ENCODE results near the gene ADAMTS15. TPM values are rescaled to one million over a fixed set of nuclear protein-coding genes. Genes with fewer than 3 reads are reported as not detected.

The ADAMTS15 gene
- total and polyA plus RNA-seq, 4 donors = 1.9 to 16.0 (median 6.3) TPM

- Histone ChIP-seq H3K4me1 (ENCODE audit: control insufficient read depth in 1 of 2, insufficient read depth in 2 of 2, low read length in 2 of 2) (no peaks in the 10 kb centered on the region), H3K27me3 (ENCODE audit: control insufficient read depth in 1 of 2, insufficient read depth in 2 of 2, low read length in 1 of 2) (no peaks in the 10 kb centered on the region), H3K36me3 (ENCODE audit: control insufficient read depth in 1 of 2, insufficient read depth in 2 of 2, low read length in 1 of 2) (no peaks in the 10 kb centered on the region), H3K9me3 (ENCODE audit: control insufficient read depth, low read length) (no peaks in the 10 kb centered on the region), H3K27ac (ENCODE audit: low read depth in 1 of 2, low read length in 2 of 2) (no peak overlapping the region), H3K4me3 (ENCODE audit: low read length in 2 of 2) (no peak overlapping the region)
- peak in 1 of 2 donors; percentile 36 for DNase-seq
- no peak for ATAC-seq (ENCODE audit: low FRiP score)
- 90 to 92% methylated on average over 22 of the region's 22 CpGs for WGBS, 2 donors
- intact Hi-C loops (cut with DNase I) = loop anchor here in 1 of 2 donors (5.0 kb wide), 1 partner anchor 110 kb away; the partner anchor contains the start of gene ZBTB44
Observed at GRCh38 chr11:130422251-130422995, 26.0 kb upstream of the ADAMTS15 start.

- no peak overlapping the region for H3K27ac ChIP-seq (ENCODE audit: low read depth in 1 of 2, low read length in 2 of 2)
- DNase-seq = no peak
- 80 to 87% methylated on average over 16 of the region's 16 CpGs for WGBS, 2 donors
- no peaks in the 10 kb centered on the region for H3K9me3 ChIP-seq (ENCODE audit: control insufficient read depth, low read length)
- no peaks in the 10 kb centered on the region for H3K4me1 ChIP-seq (ENCODE audit: control insufficient read depth in 1 of 2, insufficient read depth in 2 of 2, low read length in 2 of 2)
- intact Hi-C loops (cut with DNase I) = loop anchor here in 1 of 2 donors (5.0 kb wide), 1 partner anchor 111 kb away; the partner anchor contains the start of gene ZBTB44
- no peaks in the 10 kb centered on the region for H3K27me3 ChIP-seq (ENCODE audit: control insufficient read depth in 1 of 2, insufficient read depth in 2 of 2, low read length in 1 of 2)
- H3K36me3 ChIP-seq (ENCODE audit: control insufficient read depth in 1 of 2, insufficient read depth in 2 of 2, low read length in 1 of 2) = no peaks in the 10 kb centered on the region
- ATAC-seq (ENCODE audit: low FRiP score) = no peak
- no peak overlapping the region for H3K4me3 ChIP-seq (ENCODE audit: low read length in 2 of 2)
Observed at GRCh38 chr11:130423541-130424142, 24.8 kb upstream of the ADAMTS15 start.

- no peaks in the 10 kb centered on the region for H3K27me3 ChIP-seq (ENCODE audit: control insufficient read depth in 1 of 2, insufficient read depth in 2 of 2, low read length in 1 of 2)
- H3K27ac ChIP-seq (ENCODE audit: low read depth in 1 of 2, low read length in 2 of 2) = no peak overlapping the region
- ATAC-seq (ENCODE audit: low FRiP score) (no peak), DNase-seq (no peak)
- WGBS, 2 donors = 94 to 95% methylated on average over 14 of the region's 14 CpGs
- no peaks in the 10 kb centered on the region for H3K36me3 ChIP-seq (ENCODE audit: control insufficient read depth in 1 of 2, insufficient read depth in 2 of 2, low read length in 1 of 2)
- no peaks in the 10 kb centered on the region for H3K4me1 ChIP-seq (ENCODE audit: control insufficient read depth in 1 of 2, insufficient read depth in 2 of 2, low read length in 2 of 2)
- no peak overlapping the region for H3K4me3 ChIP-seq (ENCODE audit: low read length in 2 of 2)
- intact Hi-C loops (cut with DNase I) = loop anchor here in 1 of 2 donors (5.0 kb wide), 4 partner anchors 32 to 493 kb away; partner anchors contain the start of genes SNX19 and ZBTB44
- H3K9me3 ChIP-seq (ENCODE audit: control insufficient read depth, low read length) = no peaks in the 10 kb centered on the region
Observed at GRCh38 chr11:130424613-130425140, 23.8 kb upstream of the ADAMTS15 start.

- no peak overlapping the region for H3K27ac ChIP-seq (ENCODE audit: low read depth in 1 of 2, low read length in 2 of 2)
- H3K9me3 ChIP-seq (ENCODE audit: control insufficient read depth, low read length) = no peaks in the 10 kb centered on the region
- H3K27me3 ChIP-seq (ENCODE audit: control insufficient read depth in 1 of 2, insufficient read depth in 2 of 2, low read length in 1 of 2) = no peaks in the 10 kb centered on the region
- no peaks in the 10 kb centered on the region for H3K4me1 ChIP-seq (ENCODE audit: control insufficient read depth in 1 of 2, insufficient read depth in 2 of 2, low read length in 2 of 2)
- H3K4me3 ChIP-seq (ENCODE audit: low read length in 2 of 2) = no peak overlapping the region
- WGBS, 2 donors = 81 to 83% methylated on average over 8 of the region's 8 CpGs
- DNase-seq (no peak), ATAC-seq (ENCODE audit: low FRiP score) (no peak)
- no peaks in the 10 kb centered on the region for H3K36me3 ChIP-seq (ENCODE audit: control insufficient read depth in 1 of 2, insufficient read depth in 2 of 2, low read length in 1 of 2)
- intact Hi-C loops (cut with DNase I) = loop anchor here in 1 of 2 donors (5.0 kb wide), 3 partner anchors 33 to 492 kb away; partner anchors contain the start of gene SNX19
Observed at GRCh38 chr11:130425156-130425555, 23.3 kb upstream of the ADAMTS15 start.

- no peaks in the 10 kb centered on the region for H3K4me1 ChIP-seq (ENCODE audit: control insufficient read depth in 1 of 2, insufficient read depth in 2 of 2, low read length in 2 of 2)
- no peaks in the 10 kb centered on the region for H3K27me3 ChIP-seq (ENCODE audit: control insufficient read depth in 1 of 2, insufficient read depth in 2 of 2, low read length in 1 of 2)
- no peaks in the 10 kb centered on the region for H3K36me3 ChIP-seq (ENCODE audit: control insufficient read depth in 1 of 2, insufficient read depth in 2 of 2, low read length in 1 of 2)
- 13 to 15% methylated on average over 5 of the region's 5 CpGs for WGBS, 2 donors
- H3K4me3 ChIP-seq (ENCODE audit: low read length in 2 of 2) = no peak overlapping the region
- intact Hi-C loops (cut with DNase I) = loop anchor here in 1 of 2 donors (5.0 kb wide), 3 partner anchors 34 to 491 kb away; partner anchors contain the start of gene SNX19
- no peak for DNase-seq
- no peak for ATAC-seq (ENCODE audit: low FRiP score)
- H3K9me3 ChIP-seq (ENCODE audit: control insufficient read depth, low read length) = no peaks in the 10 kb centered on the region
- H3K27ac ChIP-seq (ENCODE audit: low read depth in 1 of 2, low read length in 2 of 2) = no peak overlapping the region
Observed at GRCh38 chr11:130426223-130426836, 22.1 kb upstream of the ADAMTS15 start.

- no peaks in the 10 kb centered on the region for H3K4me1 ChIP-seq (ENCODE audit: control insufficient read depth in 1 of 2, insufficient read depth in 2 of 2, low read length in 2 of 2)
- H3K27ac ChIP-seq (ENCODE audit: low read depth in 1 of 2, low read length in 2 of 2) = no peak overlapping the region
- ATAC-seq (ENCODE audit: low FRiP score) (no peak), DNase-seq (no peak)
- no peaks in the 10 kb centered on the region for H3K36me3 ChIP-seq (ENCODE audit: control insufficient read depth in 1 of 2, insufficient read depth in 2 of 2, low read length in 1 of 2)
- no peaks in the 10 kb centered on the region for H3K27me3 ChIP-seq (ENCODE audit: control insufficient read depth in 1 of 2, insufficient read depth in 2 of 2, low read length in 1 of 2)
- H3K4me3 ChIP-seq (ENCODE audit: low read length in 2 of 2) = no peak overlapping the region
- 4% methylated on average over 18 of the region's 18 CpGs for WGBS, 2 donors
- H3K9me3 ChIP-seq (ENCODE audit: control insufficient read depth, low read length) = no peaks in the 10 kb centered on the region
- intact Hi-C loops (cut with DNase I) = loop anchor here in 1 of 2 donors (5.0 kb wide), 3 partner anchors 35 to 490 kb away; partner anchors contain the start of gene SNX19
Observed at GRCh38 chr11:130426837-130427341, 21.6 kb upstream of the ADAMTS15 start.

- Histone ChIP-seq H3K9me3 (ENCODE audit: control insufficient read depth, low read length) (no peaks in the 10 kb centered on the region), H3K4me1 (ENCODE audit: control insufficient read depth in 1 of 2, insufficient read depth in 2 of 2, low read length in 2 of 2) (no peaks in the 10 kb centered on the region), H3K27me3 (ENCODE audit: control insufficient read depth in 1 of 2, insufficient read depth in 2 of 2, low read length in 1 of 2) (no peaks in the 10 kb centered on the region), H3K27ac (ENCODE audit: low read depth in 1 of 2, low read length in 2 of 2) (no peak overlapping the region), H3K36me3 (ENCODE audit: control insufficient read depth in 1 of 2, insufficient read depth in 2 of 2, low read length in 1 of 2) (no peaks in the 10 kb centered on the region), H3K4me3 (ENCODE audit: low read length in 2 of 2) (peak overlapping the region; percentile 66 to 70)
- DNase-seq (peak in 1 of 2 donors; percentile 86), ATAC-seq (ENCODE audit: low FRiP score) (no peak)
- intact Hi-C loops (cut with DNase I) = loop anchor here (2.0 to 5.0 kb wide), 4 partner anchors 35 to 490 kb away; partner anchors contain the start of gene SNX19 (in 1 of the 2)
- 1% methylated on average over 71 to 84 of the region's 84 CpGs for WGBS, 2 donors
Observed at GRCh38 chr11:130427581-130428315, 20.7 kb upstream of the ADAMTS15 start.

Data from aorta (tissue), 5 donors.